Skeletal muscle cell (primary cell): ENCODE data around the gene DLG1.

Experiments used
- DNase-seq: peaks from one replicate; pipeline ENCODE4 v3.0.0-alpha.2; 2010; ENCODE audit warnings: low read depth
- H3K4me3 ChIP-seq: 2 replicates; pipeline ENCODE4 v1.5.1; 2011; ENCODE audit warnings: low read depth, mild to moderate bottlenecking, control low read depth, low read length, moderate library complexity

DLG1 gene

DNA sequence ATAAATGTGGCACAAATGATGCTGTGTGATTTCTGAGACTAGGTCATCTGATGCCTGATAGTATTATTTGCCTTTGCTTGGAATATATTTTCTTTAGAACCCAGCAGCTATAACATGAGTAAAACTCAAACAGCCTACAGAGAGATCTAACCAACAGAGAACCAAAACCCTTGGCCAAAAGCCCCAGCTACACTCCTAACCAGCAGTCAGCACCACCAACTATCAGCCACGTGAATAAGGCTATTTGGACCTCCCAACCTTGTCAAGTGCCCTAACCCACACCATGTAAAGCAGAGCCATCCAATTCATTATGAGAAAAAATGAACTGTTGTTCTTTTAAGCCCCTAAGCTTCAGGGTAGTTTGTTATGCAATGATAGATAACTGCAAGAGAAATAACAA is 154.2 kb downstream of the DLG1 start:
- H3K4me3 ChIP-seq = no peak overlapping the region
- no peak for DNase-seq

DNA sequence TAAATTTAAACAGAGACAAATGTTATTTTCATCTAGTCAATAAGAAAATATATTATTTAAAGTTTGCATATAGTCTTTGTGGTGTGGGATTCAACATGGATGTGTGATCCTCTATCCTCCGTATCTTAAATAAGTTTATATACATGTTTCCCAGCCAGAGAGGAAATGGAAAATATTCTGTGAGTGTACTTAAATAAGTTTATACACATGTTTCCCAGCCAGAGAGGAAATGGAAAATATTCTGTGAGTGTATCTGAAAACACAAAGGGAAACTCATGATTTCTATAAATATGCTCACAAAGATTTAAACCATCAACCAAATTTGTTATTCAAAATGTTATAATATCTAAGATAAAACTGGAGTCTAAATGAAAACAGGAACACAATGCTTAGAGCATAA is 158.8 kb downstream of the DLG1 start:
- H3K4me3 ChIP-seq = no peak overlapping the region
- DNase-seq = no peak

DNA sequence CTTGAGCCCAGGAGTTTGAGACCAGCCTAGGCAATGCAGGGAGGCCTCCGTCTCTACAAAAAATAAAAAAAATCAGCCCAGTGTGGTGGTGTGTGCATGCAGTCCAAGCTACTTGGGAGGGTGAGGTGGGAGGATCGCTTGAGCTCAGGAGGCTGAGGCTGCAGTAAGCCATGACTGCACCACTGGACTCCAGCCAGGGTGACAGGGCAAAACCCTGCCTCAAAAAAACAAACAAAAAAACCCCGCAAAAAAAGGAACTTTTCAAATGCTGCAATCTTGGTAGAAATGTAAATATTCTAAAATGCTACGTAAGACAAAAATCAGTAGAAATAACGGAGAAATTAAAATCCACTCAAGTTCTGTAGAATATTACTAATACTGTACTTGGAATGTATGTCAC is 160.7 kb downstream of the DLG1 start:
- no peak overlapping the region for H3K4me3 ChIP-seq

DNA sequence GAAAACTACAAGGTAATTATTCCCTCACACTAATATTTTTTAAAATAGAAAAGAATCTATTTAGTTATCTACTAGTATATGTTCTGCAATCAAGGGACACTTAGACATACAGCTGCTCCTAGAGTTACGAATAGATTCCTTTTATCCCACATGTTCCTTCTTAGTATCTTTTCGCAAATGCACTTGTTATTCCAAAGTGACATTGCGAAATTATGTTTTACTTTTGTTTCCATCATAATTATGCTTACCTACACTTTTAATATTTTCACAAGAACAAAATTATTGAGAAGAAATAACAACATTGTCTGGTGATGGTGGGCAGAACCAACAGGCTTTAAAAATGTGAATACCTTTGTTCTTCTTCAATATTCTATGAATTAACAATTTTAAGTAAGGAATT is 161.7 kb downstream of the DLG1 start:
- no peak overlapping the region for H3K4me3 ChIP-seq
- no peak for DNase-seq

More for the DNA sequence above, 160.7 kb downstream of the DLG1 start:
- no peak for DNase-seq

DNA sequence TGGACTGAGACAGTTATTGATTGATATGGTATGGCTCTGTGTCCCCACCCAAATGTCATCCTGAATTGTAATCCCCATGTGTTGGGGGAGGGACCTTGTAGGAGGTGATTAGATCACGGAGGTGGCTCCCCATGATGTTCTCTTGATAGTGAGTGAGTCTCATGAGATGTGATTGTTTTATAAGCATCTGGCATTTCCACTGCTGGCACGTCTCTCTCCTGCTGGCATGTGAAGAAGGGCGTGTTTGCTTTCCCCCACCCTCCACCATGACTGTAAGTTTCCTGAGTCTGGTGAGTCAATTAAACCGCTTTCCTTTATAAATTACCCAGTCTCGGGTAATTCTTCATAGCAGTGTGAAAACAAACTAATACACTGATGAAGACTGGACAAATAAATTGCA is 163.2 kb downstream of the DLG1 start:
- no peak for DNase-seq
- H3K4me3 ChIP-seq = no peak overlapping the region

DNA sequence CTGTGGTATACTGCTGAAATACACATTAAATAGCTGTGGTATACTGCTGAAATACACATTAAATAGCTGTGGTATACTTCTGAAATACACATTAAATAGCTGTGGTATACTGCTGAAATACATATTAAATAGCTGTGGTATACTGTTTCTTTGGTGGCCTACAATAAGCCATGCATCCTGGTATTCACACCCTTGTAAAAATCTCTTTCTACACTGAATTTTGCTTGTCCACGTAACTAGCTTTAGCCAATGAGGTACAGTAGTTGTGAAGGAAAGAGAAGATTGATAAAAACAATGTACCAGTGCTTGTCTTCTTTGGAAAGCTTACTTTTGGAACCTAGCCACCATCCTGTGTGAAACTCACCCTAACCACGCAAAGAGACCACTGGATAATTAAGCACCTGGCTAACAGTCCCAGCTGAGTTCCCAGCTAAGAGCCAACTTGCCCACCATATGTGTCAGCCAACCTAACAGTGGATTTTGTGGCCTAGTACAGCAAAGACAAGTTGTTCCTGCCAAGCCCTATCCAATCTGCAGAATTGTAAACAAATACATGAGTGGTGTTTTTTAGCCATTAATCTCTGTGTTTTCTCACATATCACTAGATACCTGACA is 165.4 kb downstream of the DLG1 start:
- no peak overlapping the region for H3K4me3 ChIP-seq
- peak; percentile 5 for DNase-seq

DNA sequence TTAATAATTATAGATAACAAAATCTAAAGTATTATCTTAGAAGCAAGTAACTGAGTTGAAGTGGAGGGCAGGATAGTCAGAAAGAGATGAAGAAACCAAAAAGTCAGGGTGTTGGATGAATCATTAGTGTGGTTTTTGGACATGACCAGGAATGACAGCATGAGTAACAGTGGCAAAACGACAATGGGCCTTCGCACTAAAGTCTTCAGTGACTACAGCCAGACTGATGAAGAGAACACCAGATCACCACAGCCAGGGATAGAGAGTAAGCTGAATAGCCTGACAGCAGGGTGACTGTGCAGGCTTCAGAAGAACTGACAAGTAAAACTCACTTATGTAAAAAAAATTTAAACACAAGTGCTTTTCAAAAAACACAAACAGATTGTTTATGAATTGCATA is 172.8 kb downstream of the DLG1 start:
- no peak overlapping the region for H3K4me3 ChIP-seq
- DNase-seq = peak; percentile 16

DNA sequence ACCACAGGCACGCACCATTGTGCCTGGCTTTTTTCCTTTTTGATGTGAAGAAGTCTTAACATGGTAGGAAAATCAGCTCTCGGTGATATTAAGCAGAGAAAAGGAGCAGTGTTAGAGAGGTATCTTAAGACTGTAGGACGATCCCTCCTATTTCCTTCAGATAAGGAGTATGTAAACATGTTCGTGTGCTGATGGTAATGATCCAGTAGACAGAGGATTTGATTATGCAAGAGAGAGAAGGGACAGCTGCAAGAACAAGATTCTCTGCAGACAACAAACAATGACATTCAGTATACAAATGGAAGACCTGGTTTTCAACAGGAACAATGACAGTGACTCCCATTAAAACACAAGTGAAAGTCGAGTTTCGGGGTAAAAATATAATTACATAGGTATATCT is 173.7 kb downstream of the DLG1 start:
- no peak overlapping the region for H3K4me3 ChIP-seq
- no peak for DNase-seq

DNA sequence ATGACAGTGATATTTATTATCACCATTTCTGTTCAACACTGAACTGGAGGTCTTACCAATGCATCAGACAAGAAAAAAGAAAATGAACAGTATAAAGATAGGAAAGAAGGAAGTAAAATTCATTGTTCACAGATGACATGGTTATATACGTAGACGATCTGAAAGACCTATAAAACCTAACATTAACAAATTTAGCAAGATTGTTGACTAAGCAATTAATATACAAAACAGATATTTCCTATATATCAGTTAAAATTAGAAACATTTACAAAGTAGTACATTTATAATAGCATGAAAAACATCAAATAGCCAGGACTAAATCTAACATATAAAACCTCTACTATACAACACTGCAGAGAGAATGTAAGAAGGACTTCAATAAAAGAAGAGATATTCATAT is 176.0 kb downstream of the DLG1 start:
- DNase-seq = no peak
- H3K4me3 ChIP-seq = no peak overlapping the region

DNA sequence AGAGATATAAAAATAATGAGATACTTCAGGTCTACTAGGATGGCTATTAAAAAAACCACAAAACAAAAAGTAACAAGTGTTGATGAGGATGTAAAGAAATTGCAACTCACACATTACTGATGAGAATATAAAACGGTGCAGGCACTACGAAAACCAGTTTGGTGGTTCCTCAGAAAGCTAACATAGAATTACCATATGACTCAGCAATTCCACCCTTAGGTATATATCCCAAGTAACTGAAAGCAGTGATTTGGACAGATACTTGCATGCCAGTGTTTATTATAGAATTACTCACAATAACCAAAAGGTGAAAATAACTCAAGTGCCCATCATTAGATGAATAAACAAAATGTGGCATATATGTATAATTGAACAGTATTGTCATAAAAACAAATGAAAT is 181.3 kb downstream of the DLG1 start:
- H3K4me3 ChIP-seq = no peak overlapping the region
- no peak for DNase-seq

DNA sequence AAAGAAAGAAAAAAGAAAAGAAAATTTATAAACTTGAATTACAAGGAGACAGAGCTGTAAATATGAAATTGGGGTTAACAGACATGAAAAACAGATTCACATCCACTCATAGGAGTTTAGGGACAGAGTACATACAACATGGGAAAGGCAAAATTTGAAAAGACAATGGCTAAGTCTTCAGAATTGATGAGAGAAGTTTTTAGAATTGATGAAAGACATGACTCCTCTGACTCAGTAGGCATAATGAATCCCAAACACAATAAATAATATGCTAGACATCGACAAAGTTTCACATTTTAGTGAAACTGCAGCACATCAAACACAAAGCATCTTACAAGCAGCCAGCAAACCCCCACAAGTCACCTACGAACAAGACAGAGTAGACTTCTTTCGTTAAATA is 184.4 kb downstream of the DLG1 start:
- H3K4me3 ChIP-seq = no peak overlapping the region
- DNase-seq = no peak

DNA sequence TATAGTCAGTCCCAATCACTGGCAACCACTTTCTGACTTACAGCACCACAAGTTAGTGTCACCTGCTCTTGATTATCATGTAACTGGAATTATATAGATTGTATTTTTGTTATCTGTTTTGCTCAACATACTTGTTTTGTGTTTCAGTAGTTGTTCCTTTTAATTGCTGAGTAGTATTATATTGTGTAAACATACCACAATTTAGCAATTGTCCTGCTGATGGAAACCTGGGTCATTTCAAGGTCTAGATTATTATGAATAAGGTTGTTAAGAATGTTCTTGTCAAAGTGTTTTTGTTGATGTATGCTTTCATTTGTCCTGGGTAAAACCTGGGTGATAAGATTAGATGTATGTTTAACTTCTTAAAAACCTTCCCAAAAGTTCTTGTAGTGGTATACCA is 186.7 kb downstream of the DLG1 start:
- no peak overlapping the region for H3K4me3 ChIP-seq
- no peak for DNase-seq

DNA sequence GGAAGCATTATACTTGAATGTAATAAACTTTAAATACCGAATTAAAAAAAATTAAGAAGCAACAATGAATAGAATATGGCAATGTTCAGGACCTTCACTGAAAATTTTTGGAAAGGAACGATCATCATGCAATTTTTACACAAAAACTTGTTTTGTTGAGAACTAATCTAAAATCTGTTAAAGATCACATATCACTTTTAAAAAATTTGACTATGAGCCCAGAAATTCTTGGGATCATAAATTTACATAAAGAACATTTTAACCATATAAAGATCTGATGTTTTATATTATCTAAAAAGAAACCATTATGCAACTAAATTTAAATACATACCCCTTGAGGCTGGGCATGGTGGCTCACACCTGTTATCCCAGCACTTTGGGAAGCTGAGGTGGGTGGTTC is 192.6 kb downstream of the DLG1 start:
- no peak overlapping the region for H3K4me3 ChIP-seq
- no peak for DNase-seq

DNA sequence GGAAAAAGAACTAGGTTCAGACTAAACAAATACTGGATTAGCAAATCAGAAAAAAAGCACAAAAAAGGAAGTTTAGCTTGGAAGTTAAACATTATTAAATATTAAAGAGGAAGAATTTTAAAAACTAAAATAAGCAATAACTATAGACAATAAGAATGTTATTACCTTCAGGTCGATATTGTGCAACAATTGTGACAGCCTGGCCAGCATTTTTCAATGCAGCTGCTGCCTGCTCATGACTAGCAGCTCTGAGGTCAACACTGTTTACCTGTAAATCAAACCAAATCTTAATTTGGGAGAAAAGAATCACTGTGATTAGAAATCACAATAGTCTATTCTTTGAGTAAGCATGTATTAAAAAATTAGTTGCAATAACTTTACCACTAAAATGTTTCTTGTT is 193.7 kb downstream of the DLG1 start:
- no peak for DNase-seq
- no peak overlapping the region for H3K4me3 ChIP-seq

DNA sequence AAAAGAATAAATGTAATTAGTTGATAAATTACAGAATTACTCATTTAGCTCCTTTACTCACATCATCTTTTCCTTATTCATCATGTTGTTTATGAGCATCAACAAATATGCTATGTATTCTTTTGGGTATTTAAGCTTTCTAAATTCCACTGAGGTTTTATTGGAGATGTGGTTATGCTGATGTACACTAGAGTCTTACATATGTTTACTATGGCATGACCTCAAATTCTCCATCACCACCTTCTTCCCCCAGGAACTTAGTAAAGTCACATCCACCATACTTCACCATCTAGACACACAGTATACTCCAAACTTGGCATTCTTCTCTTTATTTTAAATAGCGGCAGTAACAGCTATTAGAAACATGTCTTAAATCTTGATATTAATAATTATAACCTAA is 194.6 kb downstream of the DLG1 start:
- H3K4me3 ChIP-seq = no peak overlapping the region
- no peak for DNase-seq

DNA sequence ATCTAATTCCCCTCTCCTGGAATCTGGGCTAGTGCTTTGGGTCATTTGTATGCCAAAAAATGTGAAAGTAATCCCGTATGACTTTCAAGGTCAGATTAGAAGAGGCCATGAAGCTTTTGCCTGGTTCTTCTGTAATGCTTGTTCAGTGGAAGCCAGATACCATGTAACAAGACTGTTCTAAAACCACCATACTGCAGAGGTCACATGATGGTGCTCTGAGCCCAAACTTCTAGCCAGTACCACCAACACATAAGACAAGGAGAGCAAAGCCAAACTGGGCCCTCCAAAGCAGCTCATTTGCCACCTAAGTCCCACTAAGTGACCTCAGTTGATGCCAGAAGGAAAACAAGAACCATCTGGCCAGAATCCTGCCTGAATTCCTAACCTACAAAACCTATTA is 204.5 kb downstream of the DLG1 start:
- no peak overlapping the region for H3K4me3 ChIP-seq
- no peak for DNase-seq

DNA sequence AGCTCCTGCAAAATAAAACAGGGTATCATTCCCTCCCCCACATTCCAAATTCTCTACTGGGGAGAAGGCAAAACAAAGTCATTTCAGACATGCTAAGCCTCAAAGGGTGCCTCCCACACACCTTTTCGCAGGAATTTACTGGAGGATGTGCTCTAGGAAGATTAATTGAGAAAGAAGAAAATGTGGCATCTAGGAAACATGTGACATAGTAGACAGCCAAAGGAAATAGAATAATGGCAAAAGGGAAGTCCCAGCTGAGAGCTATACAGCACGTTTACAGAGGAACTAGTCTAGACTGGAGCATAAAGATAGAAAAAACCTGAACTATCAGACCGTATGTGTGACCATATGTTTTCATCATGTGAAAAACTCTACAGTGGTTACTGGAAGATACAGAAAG is 210.0 kb downstream of the DLG1 start:
- H3K4me3 ChIP-seq = no peak overlapping the region
- no peak for DNase-seq

DNA sequence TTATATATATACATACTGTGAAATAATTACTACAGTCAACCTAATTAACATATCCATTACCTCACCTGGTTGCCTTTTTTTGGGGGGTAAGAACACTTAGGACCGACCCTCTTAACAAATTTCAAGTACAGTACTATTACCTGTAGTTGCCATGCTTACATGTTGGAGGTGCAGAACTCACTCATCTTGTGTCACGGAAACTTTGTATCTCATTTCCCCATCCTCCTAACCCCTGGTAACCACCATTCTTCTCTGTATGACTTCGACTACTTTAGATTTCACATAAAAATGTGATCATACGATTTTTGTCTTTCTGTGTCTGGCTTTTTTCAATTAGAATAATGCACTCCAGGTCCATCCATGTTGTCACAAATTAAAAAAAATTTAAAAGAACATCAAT is 213.3 kb downstream of the DLG1 start:
- no peak for DNase-seq
- no peak overlapping the region for H3K4me3 ChIP-seq

DNA sequence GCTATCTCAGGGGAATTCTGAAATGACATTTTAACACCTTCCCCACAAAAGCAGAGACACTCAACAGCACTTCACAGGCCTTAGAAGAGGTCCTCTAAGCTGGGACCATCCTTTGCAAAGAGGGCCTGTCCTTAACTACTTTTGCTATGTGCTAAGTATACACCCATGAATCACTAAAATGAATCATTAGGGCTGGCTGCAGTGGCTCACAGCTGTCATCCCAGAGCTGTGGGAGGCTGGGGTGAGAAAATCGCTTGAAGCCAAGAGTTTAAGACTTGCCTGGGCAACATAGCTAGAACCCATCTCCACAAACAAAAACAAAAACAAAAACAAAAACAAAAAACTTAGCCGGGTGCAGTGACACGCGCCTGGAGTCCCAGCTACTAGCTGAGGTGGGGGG is 214.9 kb downstream of the DLG1 start:
- DNase-seq = peak; percentile 63
- H3K4me3 ChIP-seq = no peak overlapping the region

DNA sequence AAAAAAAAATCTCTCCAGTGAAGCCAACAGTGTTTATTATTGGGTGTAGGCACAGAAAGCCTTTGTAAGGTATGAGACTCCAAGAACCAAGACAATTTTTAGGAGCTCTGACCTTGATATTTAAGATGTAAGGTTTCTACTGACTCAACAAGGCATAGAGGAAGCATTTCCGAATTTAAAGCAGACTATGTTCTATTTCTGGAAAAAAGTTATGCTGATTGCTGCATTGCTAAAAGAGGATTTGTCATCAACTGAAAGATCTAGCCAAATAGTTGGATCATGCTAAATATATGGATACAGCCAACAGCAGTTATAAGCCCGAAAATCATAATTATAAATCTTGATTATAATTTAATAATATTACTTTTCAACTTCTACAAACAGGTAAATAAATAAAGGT is 215.5 kb downstream of the DLG1 start:
- H3K4me3 ChIP-seq = no peak overlapping the region
- DNase-seq = peak; percentile 9

DNA sequence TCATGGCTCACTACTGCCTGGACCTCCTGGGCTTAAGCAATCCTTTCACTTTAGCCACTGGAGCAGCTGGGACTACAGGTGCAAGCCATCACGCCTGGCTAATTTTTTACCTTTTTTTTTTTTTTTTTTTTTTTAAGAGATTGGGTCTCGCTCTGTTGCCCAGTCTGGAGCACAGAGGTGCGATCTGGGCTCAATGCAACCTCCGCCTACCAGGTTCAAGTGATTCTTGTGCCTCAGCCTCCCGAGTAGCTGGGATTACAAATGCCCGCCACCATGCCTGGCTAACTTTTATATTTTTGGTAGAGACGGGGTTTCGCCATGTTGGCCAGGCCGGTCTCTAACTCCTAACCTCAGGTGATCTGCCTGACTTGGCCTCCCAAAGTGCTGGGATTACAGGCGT is 218.1 kb downstream of the DLG1 start:
- no peak for DNase-seq

DNA sequence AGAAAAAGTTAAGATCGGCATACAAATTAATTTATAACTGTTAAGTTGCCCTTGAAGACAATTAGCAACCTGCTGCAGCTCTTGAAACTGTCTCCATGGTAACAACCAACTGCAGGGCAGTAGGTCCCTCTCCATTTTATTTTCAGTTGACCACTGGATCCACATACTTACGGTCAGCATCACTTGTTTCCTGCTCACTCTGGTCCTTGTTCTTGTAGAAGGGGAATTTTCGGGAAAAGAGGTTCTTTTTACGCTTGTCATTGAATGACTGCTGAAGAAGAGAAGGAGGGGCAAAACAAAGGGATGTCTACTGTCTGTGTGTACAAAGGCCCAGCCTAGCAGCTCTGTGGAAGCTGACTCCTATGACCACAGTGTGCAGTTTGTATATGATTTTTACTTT is 222.0 kb downstream of the DLG1 start:
- no peak overlapping the region for H3K4me3 ChIP-seq
- no peak for DNase-seq

More for the DNA sequence above, 218.1 kb downstream of the DLG1 start:
- H3K4me3 ChIP-seq = no peak overlapping the region
